MG63 (cell line): ENCODE results near the gene EOMES. TPM values are rescaled to one million over a fixed set of nuclear protein-coding genes. Genes with fewer than 3 reads are reported as not detected.

ENCODE experiments used
- DNase-seq: peaks from one replicate; pipeline ENCODE4 v3.0.0-alpha.2; 2020
- H3K27me3 ChIP-seq: fragments of 250-450 bp; sonication (Bioruptor Pico); 2 replicates; pipeline ENCODE4 v1.5.1; 2020; ENCODE audit warnings: mild to moderate bottlenecking, moderate library complexity
- H3K36me3 ChIP-seq: fragments of 250-450 bp; sonication (Bioruptor Pico); 2 replicates; pipeline ENCODE4 v1.5.1; 2020; ENCODE audit warnings: mild to moderate bottlenecking, moderate library complexity
- H3K4me3 ChIP-seq: fragments of 250-450 bp; sonication (Bioruptor Pico); 2 replicates; pipeline ENCODE4 v1.5.1; 2020; ENCODE audit warnings: mild to moderate bottlenecking, moderate library complexity
- H3K9me3 ChIP-seq: fragments of 250-450 bp; sonication (Bioruptor Pico); 2 replicates; pipeline ENCODE4 v1.5.1; 2020; ENCODE audit warnings: mild to moderate bottlenecking, moderate library complexity
- total RNA-seq: library from RNA; depleted of rRNA; stranded (reverse); fragments of >200 nt; shearing (Covaris generic); gene quantifications from 2 replicates; pipeline ENCODE4 v1.2.3, GENCODE V29; 2014; ENCODE audit warnings: low replicate concordance

EOMES gene
- total RNA-seq, 1 experiment from 2014 or later = 0.30 TPM

DNA sequence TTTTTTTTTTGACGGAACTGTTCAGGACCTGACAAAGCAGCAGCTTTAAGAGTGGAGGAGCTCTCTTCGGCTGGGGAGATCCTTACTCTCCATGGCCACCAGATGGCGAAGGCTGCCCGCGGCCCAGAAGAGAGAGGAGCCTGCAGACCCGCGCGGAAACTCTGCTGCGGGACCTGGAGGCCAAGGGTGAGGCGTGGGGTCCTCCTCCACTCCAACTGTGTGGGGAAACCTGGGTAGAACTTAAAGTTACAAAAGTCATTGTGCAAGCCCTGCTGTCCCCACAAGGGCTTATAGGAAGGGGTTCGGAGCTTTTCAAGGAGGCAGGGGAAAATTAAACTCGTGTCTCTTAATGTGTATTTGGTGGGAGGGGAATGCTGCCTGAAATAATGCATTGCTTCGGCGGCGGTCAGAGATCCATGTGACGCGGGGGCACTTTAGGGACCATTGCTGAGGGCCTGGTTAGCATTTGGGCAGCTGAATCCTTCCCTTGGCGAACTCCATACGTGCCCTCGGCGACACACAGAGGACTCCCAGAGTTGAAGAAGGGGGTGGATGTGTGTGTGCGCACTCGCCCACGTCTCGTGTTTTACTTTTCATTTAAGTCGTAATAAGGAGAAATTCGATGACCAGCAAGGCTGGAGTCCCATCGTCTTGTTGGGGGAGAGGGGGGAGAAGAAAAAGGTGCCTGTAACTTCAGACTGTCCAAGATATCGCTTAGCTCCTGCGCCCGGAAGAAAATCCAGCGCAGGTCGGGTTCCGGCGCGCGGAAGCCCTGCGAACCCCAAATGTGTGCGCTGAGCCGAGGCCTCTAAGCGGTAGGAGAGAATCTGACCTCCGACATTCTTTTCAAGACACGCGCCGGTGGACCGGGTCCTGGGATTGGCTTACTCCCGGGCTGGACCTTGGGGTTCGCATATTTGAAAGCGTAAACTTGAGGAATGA, 9.7 kb downstream of the EOMES start:
- no peaks in the 10 kb centered on the region for H3K27me3 ChIP-seq
- H3K36me3 ChIP-seq = no peaks in the 10 kb centered on the region
- no peaks in the 10 kb centered on the region for H3K9me3 ChIP-seq
- peak overlapping the region; percentile 43 for H3K4me3 ChIP-seq
- DNase-seq = peak; percentile 75

- Histone ChIP-seq H3K36me3 (no peaks in the 10 kb centered on the region), H3K9me3 (no peaks in the 10 kb centered on the region), H3K4me3 (no peak overlapping the region), H3K27me3 (no peaks in the 10 kb centered on the region)
- DNase-seq = peak; percentile 16
Observed at GRCh38 chr3:27708250-27708649, 13.9 kb downstream of the EOMES start.

GRCh38 chr3:27699067-27699466, 23.1 kb downstream of the EOMES start:
- Histone ChIP-seq H3K4me3 (no peak overlapping the region), H3K27me3 (no peaks in the 10 kb centered on the region), H3K9me3 (peaks cover 2% of the 10 kb centered on the region; the same call in 1 of the 2 replicates), H3K36me3 (no peaks in the 10 kb centered on the region)
- no peak for DNase-seq

DNA sequence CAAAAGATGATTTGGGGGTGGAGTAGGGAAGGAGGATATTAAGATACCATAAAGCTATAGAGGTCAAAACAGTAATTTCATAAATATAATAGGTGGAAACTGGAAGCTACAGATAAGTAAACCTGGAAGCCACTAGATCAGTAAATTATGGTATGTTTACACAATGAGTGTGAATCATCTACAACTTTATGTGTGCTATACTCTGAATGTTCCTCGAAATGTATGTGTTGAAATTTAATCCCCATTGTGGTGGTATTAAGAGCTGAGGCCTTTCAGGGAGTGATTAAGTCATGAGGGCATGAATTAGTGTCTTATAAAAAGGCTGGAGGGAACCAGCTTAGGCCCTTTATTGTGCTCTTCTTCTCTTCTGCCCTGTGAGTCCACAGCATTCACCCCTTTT, 25.2 kb downstream of the EOMES start:
- Histone ChIP-seq H3K4me3 (no peak overlapping the region), H3K27me3 (no peaks in the 10 kb centered on the region), H3K36me3 (no peaks in the 10 kb centered on the region), H3K9me3 (peaks cover 2% of the 10 kb centered on the region; the same call in 1 of the 2 replicates)
- no peak for DNase-seq

GRCh38 chr3:27695636-27696035, 26.5 kb downstream of the EOMES start:
- Histone ChIP-seq H3K27me3 (no peaks in the 10 kb centered on the region), H3K9me3 (peaks cover 5% of the 10 kb centered on the region), H3K4me3 (no peak overlapping the region), H3K36me3 (no peaks in the 10 kb centered on the region)
- no peak for DNase-seq

GRCh38 chr3:27688053-27688452, 34.1 kb downstream of the EOMES start:
- Histone ChIP-seq H3K4me3 (no peak overlapping the region), H3K36me3 (no peaks in the 10 kb centered on the region), H3K9me3 (peaks cover 4% of the 10 kb centered on the region), H3K27me3 (no peaks in the 10 kb centered on the region)
- no peak for DNase-seq

GRCh38 chr3:27686642-27687041, 35.5 kb downstream of the EOMES start:
- Histone ChIP-seq H3K27me3 (no peaks in the 10 kb centered on the region), H3K36me3 (no peaks in the 10 kb centered on the region), H3K4me3 (no peak overlapping the region), H3K9me3 (peaks cover 4% of the 10 kb centered on the region)
- peak; percentile 59 for DNase-seq

DNA sequence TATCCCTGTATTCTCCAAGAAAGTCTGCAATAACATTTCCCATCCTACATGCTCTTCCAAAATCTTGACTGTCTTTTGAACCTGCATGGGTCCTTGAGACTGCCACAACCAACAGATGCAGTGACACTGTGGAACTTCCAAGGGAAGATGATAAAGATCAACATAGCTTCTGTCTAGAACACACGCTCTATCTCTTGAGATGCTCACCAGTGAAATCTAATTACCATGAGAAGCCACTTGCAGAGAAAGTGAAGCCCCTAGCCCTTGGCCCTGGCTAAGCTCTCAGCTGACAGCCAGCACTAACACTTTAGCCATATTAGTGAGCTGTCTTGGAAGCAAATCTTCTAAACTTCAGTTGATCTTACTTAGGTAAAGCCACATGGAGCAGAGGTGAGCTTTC, 36.6 kb downstream of the EOMES start:
- H3K9me3 ChIP-seq = peaks cover 2% of the 10 kb centered on the region; the same call in 1 of the 2 replicates
- H3K36me3 ChIP-seq = no peaks in the 10 kb centered on the region
- H3K27me3 ChIP-seq = no peaks in the 10 kb centered on the region
- H3K4me3 ChIP-seq = no peak overlapping the region
- DNase-seq = no peak

DNA sequence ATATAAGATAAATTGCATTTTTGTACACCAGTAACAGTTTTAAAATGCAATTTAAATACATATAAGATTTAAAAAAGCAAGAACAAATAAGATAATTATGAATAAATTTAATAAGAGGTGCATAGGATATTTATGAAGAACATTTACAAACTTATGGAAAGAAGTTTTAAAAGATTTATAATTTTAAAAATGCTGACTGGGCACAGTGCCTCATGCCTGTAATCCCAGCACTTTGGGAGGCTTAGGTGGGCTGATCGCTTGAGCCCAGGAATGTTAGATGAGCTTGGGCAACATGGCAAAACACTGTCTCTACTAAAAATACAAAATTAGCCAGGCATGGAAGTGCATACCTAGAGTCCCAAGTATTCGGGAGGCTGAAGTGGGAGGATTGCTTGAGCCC, 37.8 kb downstream of the EOMES start:
- no peak for DNase-seq
- Histone ChIP-seq H3K9me3 (no peaks in the 10 kb centered on the region), H3K36me3 (no peaks in the 10 kb centered on the region), H3K27me3 (no peaks in the 10 kb centered on the region), H3K4me3 (no peak overlapping the region)

- H3K4me3 ChIP-seq = no peak overlapping the region
- DNase-seq = no peak
- no peaks in the 10 kb centered on the region for H3K27me3 ChIP-seq
- no peaks in the 10 kb centered on the region for H3K9me3 ChIP-seq
- H3K36me3 ChIP-seq = no peaks in the 10 kb centered on the region
Observed at GRCh38 chr3:27681249-27681748, 40.8 kb downstream of the EOMES start.

DNA sequence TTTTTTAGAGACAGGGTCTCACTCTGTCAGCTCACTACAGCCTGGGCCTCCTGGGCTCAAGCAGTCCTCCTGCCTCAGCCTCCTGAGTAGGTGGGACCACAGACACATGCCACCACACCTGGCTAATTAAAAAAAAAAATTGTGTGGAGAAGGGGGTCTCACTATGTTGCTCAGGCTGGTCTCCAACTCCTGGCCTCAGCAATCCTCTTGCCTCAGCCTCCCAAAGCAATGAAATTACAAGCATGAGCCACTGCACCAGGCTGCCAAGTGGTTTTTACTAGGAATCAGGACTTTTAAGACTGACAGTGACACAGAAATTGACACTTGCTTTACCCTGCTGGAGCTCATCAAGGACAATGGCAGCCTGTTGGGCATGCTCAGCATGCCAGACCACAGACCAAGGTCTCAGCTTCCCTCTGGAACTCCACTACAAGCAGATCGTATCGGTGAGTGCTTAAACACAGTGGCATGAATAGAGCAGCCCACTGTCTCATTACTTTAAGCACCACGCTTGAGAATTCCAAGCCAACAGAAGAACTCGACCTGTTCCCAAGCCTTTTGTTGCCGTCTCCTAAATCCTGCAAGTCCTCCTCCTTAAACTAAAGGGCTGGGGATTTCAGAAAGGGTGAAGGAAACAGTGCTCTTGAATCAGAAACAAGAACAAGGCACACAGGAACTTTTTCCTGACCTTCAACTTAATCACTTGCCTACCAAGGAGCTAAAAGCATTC, 41.4 kb downstream of the EOMES start:
- Histone ChIP-seq H3K9me3 (no peaks in the 10 kb centered on the region), H3K27me3 (no peaks in the 10 kb centered on the region), H3K4me3 (no peak overlapping the region), H3K36me3 (no peaks in the 10 kb centered on the region)
- DNase-seq = no peak

DNA sequence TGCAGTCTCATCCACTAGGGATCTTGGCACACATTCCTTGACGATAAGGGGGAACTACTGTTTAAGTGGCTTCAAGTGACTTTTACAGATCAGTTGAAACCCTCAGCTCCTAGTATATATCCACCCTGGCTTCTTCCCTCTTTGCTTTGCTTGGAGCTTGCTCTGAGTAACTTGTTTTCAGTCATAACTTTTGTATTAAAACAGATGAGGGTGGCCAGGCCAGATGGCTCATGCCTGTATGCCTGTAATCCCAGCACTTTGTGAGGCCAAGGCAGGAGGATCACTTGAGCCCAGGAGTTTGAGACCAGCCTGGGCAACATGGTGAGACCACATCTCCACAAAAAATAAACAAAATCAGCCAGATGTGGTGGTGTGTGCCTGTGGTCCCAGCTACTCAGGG, 42.4 kb downstream of the EOMES start:
- DNase-seq = peak; percentile 27
- no peak overlapping the region for H3K4me3 ChIP-seq
- no peaks in the 10 kb centered on the region for H3K27me3 ChIP-seq
- H3K36me3 ChIP-seq = no peaks in the 10 kb centered on the region
- no peaks in the 10 kb centered on the region for H3K9me3 ChIP-seq

- Histone ChIP-seq H3K9me3 (no peaks in the 10 kb centered on the region), H3K27me3 (no peaks in the 10 kb centered on the region), H3K4me3 (no peak overlapping the region), H3K36me3 (no peaks in the 10 kb centered on the region)
- no peak for DNase-seq
Observed at GRCh38 chr3:27678234-27678633, 43.9 kb downstream of the EOMES start.

DNA sequence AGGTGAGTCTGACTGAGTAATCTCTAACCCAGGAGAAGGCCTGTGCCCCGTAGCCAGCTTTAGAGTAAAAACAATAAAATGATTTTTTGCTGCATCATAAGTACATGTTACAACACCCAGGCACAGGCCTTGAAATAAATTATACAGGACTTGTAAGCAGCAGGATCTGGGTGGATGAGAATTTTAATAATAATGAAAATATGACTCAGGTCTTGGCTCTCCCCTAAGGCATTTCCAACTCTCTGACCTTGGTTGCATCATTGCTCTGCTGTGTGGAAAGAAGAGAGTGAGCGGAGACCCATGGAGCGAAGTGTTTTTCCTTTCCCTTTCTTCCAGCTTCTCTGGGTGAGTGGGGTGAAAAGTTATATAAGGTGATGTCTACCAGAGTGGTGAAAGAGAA, 44.6 kb downstream of the EOMES start:
- peak; percentile 61 for DNase-seq
- H3K4me3 ChIP-seq = no peak overlapping the region
- no peaks in the 10 kb centered on the region for H3K36me3 ChIP-seq

GRCh38 chr3:27675287-27675686, 46.8 kb downstream of the EOMES start:
- no peak for DNase-seq
- H3K4me3 ChIP-seq = no peak overlapping the region
- no peaks in the 10 kb centered on the region for H3K9me3 ChIP-seq
- no peaks in the 10 kb centered on the region for H3K27me3 ChIP-seq
- no peaks in the 10 kb centered on the region for H3K36me3 ChIP-seq

More for the DNA sequence above, 44.6 kb downstream of the EOMES start:
- no peaks in the 10 kb centered on the region for H3K9me3 ChIP-seq
- H3K27me3 ChIP-seq = no peaks in the 10 kb centered on the region

DNA sequence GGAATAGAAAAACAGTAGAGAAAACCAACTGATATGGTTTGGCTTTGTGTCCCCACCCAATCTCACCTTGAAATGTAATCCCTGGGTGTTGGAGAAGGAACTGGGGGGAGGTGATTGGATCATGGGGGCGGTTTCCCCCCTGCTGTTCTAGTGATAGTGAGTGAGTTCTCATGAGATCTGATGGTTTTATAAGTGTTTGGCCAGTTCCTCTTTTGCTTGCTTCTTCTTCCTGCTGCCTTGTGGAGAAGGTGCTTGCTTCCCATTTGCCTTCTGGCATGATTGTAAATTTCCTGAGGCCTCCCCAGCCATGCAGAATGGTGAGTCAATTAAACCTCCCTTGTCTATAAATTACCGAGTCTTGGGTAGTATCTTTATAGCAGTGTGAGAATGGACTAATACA, 48.4 kb downstream of the EOMES start:
- no peaks in the 10 kb centered on the region for H3K9me3 ChIP-seq
- no peak overlapping the region for H3K4me3 ChIP-seq
- H3K27me3 ChIP-seq = no peaks in the 10 kb centered on the region
- no peaks in the 10 kb centered on the region for H3K36me3 ChIP-seq
- no peak for DNase-seq

GRCh38 chr3:27671101-27671500, 51.0 kb downstream of the EOMES start:
- H3K27me3 ChIP-seq = no peaks in the 10 kb centered on the region
- no peak overlapping the region for H3K4me3 ChIP-seq
- H3K36me3 ChIP-seq = no peaks in the 10 kb centered on the region
- no peaks in the 10 kb centered on the region for H3K9me3 ChIP-seq
- no peak for DNase-seq
